22Rv1 (cell line): ENCODE data around the gene ADTRP.

Experiments used
- H3K27ac ChIP-seq: fragments of 450-650 bp; 2 replicates; pipeline ENCODE4 v1.5.1; 2017
- CTCF ChIP-seq: fragments of 450-650 bp; IDR thresholded peaks from 2 replicates; pipeline ENCODE4 v1.5.1; 2017; ENCODE audit warnings: mild to moderate bottlenecking
- ZFX ChIP-seq: fragments of 450-650 bp; IDR thresholded peaks from 2 replicates; pipeline ENCODE4 v1.6.1; 2017; ENCODE audit warnings: antibody characterized with exemption, borderline replicate concordance

Gene ADTRP

DNA sequence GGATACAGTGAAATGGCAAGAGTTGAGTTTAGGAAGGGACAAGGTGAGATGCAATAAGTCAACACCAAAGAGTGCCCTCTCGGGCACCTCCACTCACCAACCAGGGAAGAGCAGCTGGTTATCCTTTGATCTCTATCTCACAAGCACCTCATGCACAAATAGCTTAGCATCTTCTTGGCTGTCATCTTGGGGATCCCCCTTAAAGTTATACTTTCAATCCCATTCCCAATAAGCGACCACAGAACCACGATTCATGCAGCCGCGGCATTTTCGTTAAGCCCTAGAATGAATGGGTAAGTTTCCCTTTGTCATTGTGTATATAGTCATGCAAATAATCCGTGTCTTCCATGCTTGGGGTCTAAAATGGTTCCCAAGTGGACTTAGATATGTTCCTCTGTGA, 73.5 kb downstream of the ADTRP start:
- H3K27ac ChIP-seq, result no peak overlapping the region
- TF ChIP-seq CTCF (no peak), ZFX (no peak)

DNA sequence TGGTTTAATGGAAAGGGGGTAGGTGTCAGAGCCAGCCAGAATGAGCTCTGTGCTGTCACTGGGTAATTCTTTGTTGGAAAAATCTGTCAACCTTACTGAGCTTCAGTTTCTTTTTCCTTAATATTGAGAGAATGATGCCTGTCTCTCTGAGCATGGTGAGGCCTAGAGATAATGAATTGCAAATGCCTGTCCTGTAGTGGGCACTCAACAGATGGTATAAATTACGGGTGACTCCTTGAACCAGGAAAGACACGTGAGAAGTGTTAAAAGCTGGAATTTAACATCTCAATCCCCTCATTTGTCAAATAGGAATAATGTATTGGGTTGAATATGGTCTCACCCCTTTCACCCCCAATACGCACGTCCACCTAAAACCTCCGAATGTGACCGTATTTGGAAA, 74.9 kb downstream of the ADTRP start:
- H3K27ac ChIP-seq, result no peak overlapping the region
- TF ChIP-seq CTCF (no peak), ZFX (no peak)

- no peak overlapping the region for H3K27ac ChIP-seq
- no peak for TF ChIP-seq ZFX
- TF ChIP-seq CTCF, result no peak
Observed at GRCh38 chr6:11702500-11703130, 76.0 kb downstream of the ADTRP start.

GRCh38 chr6:11702089-11702488, 76.5 kb downstream of the ADTRP start:
- no peak overlapping the region for H3K27ac ChIP-seq
- TF ChIP-seq CTCF (no peak), ZFX (no peak)

DNA sequence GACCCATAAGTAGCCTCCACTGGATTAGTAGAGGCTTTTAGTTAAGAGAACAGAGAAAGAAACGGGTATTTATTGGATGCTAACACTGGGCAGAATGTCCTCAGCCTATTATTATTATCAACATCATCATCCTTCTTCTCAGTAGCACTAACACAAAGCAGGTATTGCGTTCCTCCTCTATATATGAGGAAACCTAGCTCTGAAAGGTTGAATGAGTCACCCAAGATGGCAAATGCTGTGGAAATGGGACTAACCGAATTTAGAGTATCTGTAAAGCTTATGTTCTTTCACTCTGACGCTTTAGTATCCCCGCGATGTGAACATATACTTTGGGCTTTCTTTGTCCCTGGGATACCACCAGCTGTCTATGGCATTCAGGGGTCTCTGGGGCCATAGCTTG, 77.0 kb downstream of the ADTRP start:
- no peak overlapping the region for H3K27ac ChIP-seq
- TF ChIP-seq ZFX (no peak), CTCF (no peak)

- H3K27ac ChIP-seq, result no peak overlapping the region
- TF ChIP-seq CTCF, result peak; percentile 35
- no peak for TF ChIP-seq ZFX
Observed at GRCh38 chr6:11700118-11700718, 78.4 kb downstream of the ADTRP start.

DNA sequence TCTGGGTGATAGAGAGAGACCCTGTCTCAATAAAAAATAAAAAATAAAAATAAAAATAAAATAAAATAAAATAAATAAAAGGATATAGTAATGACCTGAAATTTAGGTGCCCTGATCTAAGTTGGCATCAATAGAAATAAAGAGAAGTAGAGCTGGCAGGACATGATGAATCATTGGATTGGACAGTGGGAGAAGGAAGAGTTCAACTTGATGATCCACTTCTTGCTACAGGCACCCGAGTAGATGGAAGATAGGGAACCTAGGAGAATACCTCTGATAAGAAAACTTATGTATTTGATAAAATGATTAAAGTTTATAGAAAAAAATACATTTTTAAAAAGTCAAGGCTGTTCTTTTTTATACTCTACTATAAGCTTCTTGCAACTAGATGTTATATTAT, 79.0 kb downstream of the ADTRP start:
- TF ChIP-seq CTCF (no peak), ZFX (no peak)
- H3K27ac ChIP-seq, result no peak overlapping the region
